ENCODE results near the gene WDR64.

The WDR64 gene

GRCh38 chr1:241666419-241666818 is 14.3 kb downstream of the WDR64 start:
- H3K79me1 ChIP-seq (ENCODE audit: low read length): no peaks in the 10 kb centered on the region
- H3K27me3 ChIP-seq (ENCODE audit: insufficient read depth, low read length): no peaks in the 10 kb centered on the region
- no peak overlapping the region for H3K4me2 ChIP-seq (ENCODE audit: low read length)
- no peak overlapping the region for H3K14ac ChIP-seq (ENCODE audit: low read length)
- H3K4me3 ChIP-seq (ENCODE audit: low read depth, low read length): no peak overlapping the region
- H4K8ac ChIP-seq (ENCODE audit: low read depth, low read length): no peak overlapping the region
- no peak overlapping the region for H3K27ac ChIP-seq (ENCODE audit: low read depth, low read length)
- DNase-seq: no peak
- H2AFZ ChIP-seq (ENCODE audit: insufficient read depth, low read length, poor library complexity): no peak overlapping the region
- no peaks in the 10 kb centered on the region for H3K9me3 ChIP-seq (ENCODE audit: insufficient read depth, low read depth, low read length)
- no peak overlapping the region for H2BK5ac ChIP-seq (ENCODE audit: low read depth, low read length, poor library complexity)
- no peak overlapping the region for H2BK12ac ChIP-seq (ENCODE audit: low read length)
- no peak overlapping the region for H2BK120ac ChIP-seq (ENCODE audit: insufficient read depth, low read length, poor library complexity)
- no peak overlapping the region for H3K23ac ChIP-seq (ENCODE audit: low read length)
- no peak overlapping the region for H4K12ac ChIP-seq (ENCODE audit: low read depth, low read length)
- no peak overlapping the region for H3K4ac ChIP-seq (ENCODE audit: low read depth, low read length)
- no peak overlapping the region for H3K18ac ChIP-seq (ENCODE audit: low read length)
- H3K36me3 ChIP-seq (ENCODE audit: control insufficient read depth in 1 of 2, insufficient read depth in 2 of 2, low read length in 2 of 2): no peaks in the 10 kb centered on the region
- H3K9ac ChIP-seq (ENCODE audit: low read length): no peak overlapping the region
- WGBS (ENCODE audit: extremely low coverage, insufficient coverage, insufficient read length): no CpG with 5 or more reads among the region's 3 CpGs
- H2AK5ac ChIP-seq (ENCODE audit: low read length): no peak overlapping the region
- no peaks in the 10 kb centered on the region for H3K4me1 ChIP-seq (ENCODE audit: control insufficient read depth in 1 of 2, insufficient read depth in 2 of 2, low read length in 2 of 2)
- no peaks in the 10 kb centered on the region for H3K79me2 ChIP-seq (ENCODE audit: control insufficient read depth, insufficient read depth, low read length, poor library complexity)
- H4K91ac ChIP-seq (ENCODE audit: low read depth, low read length): no peak overlapping the region

- H2AFZ ChIP-seq (ENCODE audit: insufficient read depth, low read length, poor library complexity): no peak overlapping the region
- H3K9ac ChIP-seq (ENCODE audit: low read length): no peak overlapping the region
- H3K27me3 ChIP-seq (ENCODE audit: insufficient read depth, low read length): no peaks in the 10 kb centered on the region
- H3K27ac ChIP-seq (ENCODE audit: low read depth, low read length): no peak overlapping the region
- no peak overlapping the region for H2BK5ac ChIP-seq (ENCODE audit: low read depth, low read length, poor library complexity)
- no peak overlapping the region for H2BK120ac ChIP-seq (ENCODE audit: insufficient read depth, low read length, poor library complexity)
- H3K14ac ChIP-seq (ENCODE audit: low read length): no peak overlapping the region
- no peak overlapping the region for H4K8ac ChIP-seq (ENCODE audit: low read depth, low read length)
- H3K23ac ChIP-seq (ENCODE audit: low read length): no peak overlapping the region
- H4K12ac ChIP-seq (ENCODE audit: low read depth, low read length): no peak overlapping the region
- H3K9me3 ChIP-seq (ENCODE audit: insufficient read depth, low read depth, low read length): no peaks in the 10 kb centered on the region
- H3K4me3 ChIP-seq (ENCODE audit: low read depth, low read length): no peak overlapping the region
- no peaks in the 10 kb centered on the region for H3K79me2 ChIP-seq (ENCODE audit: control insufficient read depth, insufficient read depth, low read length, poor library complexity)
- no peaks in the 10 kb centered on the region for H3K79me1 ChIP-seq (ENCODE audit: low read length)
- DNase-seq: no peak
- no peak overlapping the region for H2AK5ac ChIP-seq (ENCODE audit: low read length)
- no peak overlapping the region for H3K4ac ChIP-seq (ENCODE audit: low read depth, low read length)
- no peaks in the 10 kb centered on the region for H3K4me1 ChIP-seq (ENCODE audit: control insufficient read depth in 1 of 2, insufficient read depth in 2 of 2, low read length in 2 of 2)
- H3K18ac ChIP-seq (ENCODE audit: low read length): no peak overlapping the region
- H3K36me3 ChIP-seq (ENCODE audit: control insufficient read depth in 1 of 2, insufficient read depth in 2 of 2, low read length in 2 of 2): no peaks in the 10 kb centered on the region
- WGBS (ENCODE audit: extremely low coverage, insufficient coverage, insufficient read length): no CpG with 5 or more reads among the region's 1 CpG
- no peak overlapping the region for H2BK12ac ChIP-seq (ENCODE audit: low read length)
- H4K91ac ChIP-seq (ENCODE audit: low read depth, low read length): no peak overlapping the region
- no peak overlapping the region for H3K4me2 ChIP-seq (ENCODE audit: low read length)
Observed at GRCh38 chr1:241672301-241672700, 20.2 kb downstream of the WDR64 start.

GRCh38 chr1:241674805-241675384 is 22.8 kb downstream of the WDR64 start:
- no peak overlapping the region for H3K27ac ChIP-seq (ENCODE audit: low read depth, low read length)
- H2AFZ ChIP-seq (ENCODE audit: insufficient read depth, low read length, poor library complexity): no peak overlapping the region
- H3K18ac ChIP-seq (ENCODE audit: low read length): no peak overlapping the region
- no peaks in the 10 kb centered on the region for H3K79me1 ChIP-seq (ENCODE audit: low read length)
- H3K14ac ChIP-seq (ENCODE audit: low read length): no peak overlapping the region
- no peaks in the 10 kb centered on the region for H3K79me2 ChIP-seq (ENCODE audit: control insufficient read depth, insufficient read depth, low read length, poor library complexity)
- H4K12ac ChIP-seq (ENCODE audit: low read depth, low read length): no peak overlapping the region
- H2BK5ac ChIP-seq (ENCODE audit: low read depth, low read length, poor library complexity): no peak overlapping the region
- H3K9me3 ChIP-seq (ENCODE audit: insufficient read depth, low read depth, low read length): no peaks in the 10 kb centered on the region
- whole genome bisulfite sequencing (ENCODE audit: extremely low coverage, insufficient coverage, insufficient read length): no CpG with 5 or more reads among the region's 1 CpG
- no peak overlapping the region for H3K4ac ChIP-seq (ENCODE audit: low read depth, low read length)
- H4K8ac ChIP-seq (ENCODE audit: low read depth, low read length): no peak overlapping the region
- H3K36me3 ChIP-seq (ENCODE audit: control insufficient read depth in 1 of 2, insufficient read depth in 2 of 2, low read length in 2 of 2): no peaks in the 10 kb centered on the region
- H3K4me3 ChIP-seq (ENCODE audit: low read depth, low read length): no peak overlapping the region
- no peak overlapping the region for H3K23ac ChIP-seq (ENCODE audit: low read length)
- H2BK12ac ChIP-seq (ENCODE audit: low read length): no peak overlapping the region
- H4K91ac ChIP-seq (ENCODE audit: low read depth, low read length): no peak overlapping the region
- no peaks in the 10 kb centered on the region for H3K27me3 ChIP-seq (ENCODE audit: insufficient read depth, low read length)
- H3K9ac ChIP-seq (ENCODE audit: low read length): no peak overlapping the region
- no peak for DNase-seq
- H3K4me2 ChIP-seq (ENCODE audit: low read length): no peak overlapping the region
- no peak overlapping the region for H2AK5ac ChIP-seq (ENCODE audit: low read length)
- H3K4me1 ChIP-seq (ENCODE audit: control insufficient read depth in 1 of 2, insufficient read depth in 2 of 2, low read length in 2 of 2): no peaks in the 10 kb centered on the region
- no peak overlapping the region for H2BK120ac ChIP-seq (ENCODE audit: insufficient read depth, low read length, poor library complexity)

GRCh38 chr1:241675983-241676382 is 23.9 kb downstream of the WDR64 start:
- Histone ChIP-seq H2BK12ac (ENCODE audit: low read length) (no peak overlapping the region), H3K14ac (ENCODE audit: low read length) (no peak overlapping the region), H4K12ac (ENCODE audit: low read depth, low read length) (no peak overlapping the region), H3K27ac (ENCODE audit: low read depth, low read length) (no peak overlapping the region), H4K91ac (ENCODE audit: low read depth, low read length) (no peak overlapping the region), H3K4ac (ENCODE audit: low read depth, low read length) (no peak overlapping the region), H3K4me1 (ENCODE audit: control insufficient read depth in 1 of 2, insufficient read depth in 2 of 2, low read length in 2 of 2) (no peaks in the 10 kb centered on the region), H3K27me3 (ENCODE audit: insufficient read depth, low read length) (no peaks in the 10 kb centered on the region), H2AK5ac (ENCODE audit: low read length) (no peak overlapping the region), H2BK120ac (ENCODE audit: insufficient read depth, low read length, poor library complexity) (no peak overlapping the region), H3K4me2 (ENCODE audit: low read length) (no peak overlapping the region), H3K36me3 (ENCODE audit: control insufficient read depth in 1 of 2, insufficient read depth in 2 of 2, low read length in 2 of 2) (no peaks in the 10 kb centered on the region), H3K4me3 (ENCODE audit: low read depth, low read length) (no peak overlapping the region), H3K23ac (ENCODE audit: low read length) (no peak overlapping the region), H4K8ac (ENCODE audit: low read depth, low read length) (no peak overlapping the region), H3K79me1 (ENCODE audit: low read length) (no peaks in the 10 kb centered on the region), H2AFZ (ENCODE audit: insufficient read depth, low read length, poor library complexity) (no peak overlapping the region), H3K9me3 (ENCODE audit: insufficient read depth, low read depth, low read length) (no peaks in the 10 kb centered on the region), H3K79me2 (ENCODE audit: control insufficient read depth, insufficient read depth, low read length, poor library complexity) (no peaks in the 10 kb centered on the region), H2BK5ac (ENCODE audit: low read depth, low read length, poor library complexity) (no peak overlapping the region), H3K9ac (ENCODE audit: low read length) (no peak overlapping the region), H3K18ac (ENCODE audit: low read length) (no peak overlapping the region)
- no CpG with 5 or more reads among the region's 4 CpGs for WGBS (ENCODE audit: extremely low coverage, insufficient coverage, insufficient read length)
- no peak for DNase-seq

Measured in trophoblast cell (in vitro differentiated cells and primary cell).